Stimulated activated CD4-positive, alpha-beta T cell treated with anti-CD3 and anti-CD28 coated beads, Interleukin-1b, Interleukin-23, amount 100 ng/mL, for 1 hour (primary cell): ENCODE results near the gene SORBS2.

Experiments
- DNase-seq, 2 donors: peaks; one replicate each; pipeline ENCODE4 v3.0.0-alpha.2; 2020; ENCODE audit warnings: low read depth in 2 of 2

SORBS2 gene

GRCh38 chr4:185805262-185805802, 6.7 kb downstream of the SORBS2 start:
- DNase-seq = no peak

- DNase-seq = no peak
Measured at GRCh38 chr4:185803022-185803421, 9.0 kb downstream of the SORBS2 start.

DNA sequence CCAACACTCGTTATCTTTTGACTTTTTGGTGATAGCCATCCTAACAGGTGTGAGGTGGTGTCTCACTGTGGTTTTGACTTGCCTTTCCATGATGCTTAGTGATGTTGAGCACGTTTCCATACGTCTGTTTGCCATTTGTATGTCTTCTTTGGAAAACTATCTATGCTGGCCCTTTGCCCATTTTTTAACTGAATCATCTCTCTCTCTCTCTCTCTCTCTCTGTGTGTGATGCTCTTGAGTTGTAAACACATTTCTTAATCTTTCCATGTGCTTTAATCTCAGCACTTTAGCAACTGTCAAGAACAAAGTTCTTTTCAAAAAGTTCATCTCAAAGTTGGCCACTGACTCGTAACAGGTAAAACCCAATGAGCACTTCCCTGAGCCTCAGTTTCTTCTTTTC, 10.5 kb downstream of the SORBS2 start:
- DNase-seq = no peak

DNA sequence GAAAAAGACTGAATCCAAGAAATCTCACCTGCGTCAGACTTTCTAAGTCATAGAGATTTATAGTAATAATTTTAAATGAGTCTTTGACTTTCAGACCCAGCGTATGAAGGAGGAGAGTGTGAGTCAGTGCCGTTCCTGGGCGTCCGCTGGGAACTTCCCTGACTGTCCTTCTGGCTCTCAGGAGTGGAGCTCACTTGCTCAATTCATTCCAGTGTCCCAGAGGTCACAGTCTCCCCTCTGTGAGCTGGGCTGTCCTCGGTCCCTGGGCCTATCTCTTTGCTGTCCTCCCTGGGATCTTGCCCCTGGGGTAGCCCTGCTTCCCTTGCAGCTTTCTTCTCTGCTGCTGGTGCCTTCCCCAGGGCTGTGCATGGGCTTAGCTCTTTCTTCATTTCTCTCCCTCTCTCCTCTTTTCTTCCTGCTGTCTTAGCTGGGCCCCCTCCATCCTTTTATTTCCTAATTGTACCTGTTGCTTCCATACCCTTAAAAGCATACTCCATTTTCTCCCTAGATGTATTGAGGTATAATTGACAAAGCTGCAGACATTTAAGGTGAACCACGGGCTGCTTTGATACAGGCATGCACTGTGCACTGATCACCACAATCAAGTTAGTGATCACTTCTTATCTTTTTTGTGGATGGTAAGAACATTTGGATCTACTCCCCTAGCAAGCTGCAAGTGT, 11.6 kb downstream of the SORBS2 start:
- DNase-seq = no peak

- DNase-seq = no peak
Measured at GRCh38 chr4:185799442-185799841, 12.6 kb downstream of the SORBS2 start.

- no peak for DNase-seq
Measured at GRCh38 chr4:185797596-185798338, 14.2 kb downstream of the SORBS2 start.

DNA sequence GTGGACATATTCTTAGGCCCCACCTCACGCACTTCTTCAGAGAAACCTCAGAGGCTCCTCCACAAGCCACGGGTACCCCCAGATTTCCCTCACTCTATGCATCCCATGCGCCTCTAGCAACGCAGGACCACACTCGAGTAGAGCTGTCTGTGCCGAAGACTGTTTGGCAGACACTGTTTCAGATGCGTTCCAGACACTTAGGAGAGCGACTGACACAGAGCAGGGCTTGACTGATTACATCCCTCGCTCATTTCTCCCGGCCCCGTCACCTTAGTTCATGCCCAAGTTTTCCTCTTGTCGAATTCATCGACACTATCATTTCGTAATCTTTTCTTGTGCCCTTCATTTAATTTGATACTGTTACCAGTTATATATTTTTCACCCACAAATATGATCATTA, 15.0 kb downstream of the SORBS2 start:
- no peak for DNase-seq

DNA sequence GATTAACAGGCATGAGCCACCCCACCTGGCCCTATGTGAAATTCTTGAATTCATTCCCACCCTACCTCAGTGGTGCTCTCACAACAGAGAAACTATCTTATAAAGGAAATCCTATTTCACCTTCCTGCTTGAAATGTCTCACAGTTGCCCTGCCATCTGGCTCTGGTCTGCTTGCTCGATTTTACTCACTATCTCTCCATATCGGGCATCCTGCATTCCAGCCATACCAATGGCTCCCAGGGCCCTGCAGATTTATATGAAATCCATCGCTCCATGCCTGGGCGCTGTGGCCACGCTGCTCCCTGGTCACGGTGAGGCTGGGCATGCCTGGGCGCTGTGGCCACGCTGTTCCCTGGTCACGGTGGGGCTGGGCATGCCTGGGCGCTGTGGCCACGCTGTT, 15.8 kb downstream of the SORBS2 start:
- DNase-seq = no peak

DNA sequence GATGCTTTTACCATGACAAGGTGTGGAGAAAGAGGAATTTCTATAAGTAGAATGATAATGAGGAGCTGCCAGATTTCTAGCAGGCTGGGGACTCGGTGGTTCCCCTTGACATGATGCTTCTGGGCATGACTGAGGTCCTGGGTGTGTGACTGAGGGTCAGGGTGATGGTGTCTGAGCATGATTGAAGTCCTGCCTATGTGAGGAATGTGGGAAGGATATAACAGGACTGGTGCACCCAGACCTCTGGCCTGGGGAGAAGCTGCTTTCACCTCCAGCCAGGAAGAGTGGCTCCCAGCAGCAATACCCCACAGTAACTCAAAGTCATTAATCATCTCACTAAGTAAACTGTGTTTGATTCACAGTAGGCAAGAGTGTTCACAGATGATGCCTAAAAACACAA, 17.4 kb downstream of the SORBS2 start:
- DNase-seq = no peak

- DNase-seq = no peak
Measured at GRCh38 chr4:185793716-185794115, 18.3 kb downstream of the SORBS2 start.

DNA sequence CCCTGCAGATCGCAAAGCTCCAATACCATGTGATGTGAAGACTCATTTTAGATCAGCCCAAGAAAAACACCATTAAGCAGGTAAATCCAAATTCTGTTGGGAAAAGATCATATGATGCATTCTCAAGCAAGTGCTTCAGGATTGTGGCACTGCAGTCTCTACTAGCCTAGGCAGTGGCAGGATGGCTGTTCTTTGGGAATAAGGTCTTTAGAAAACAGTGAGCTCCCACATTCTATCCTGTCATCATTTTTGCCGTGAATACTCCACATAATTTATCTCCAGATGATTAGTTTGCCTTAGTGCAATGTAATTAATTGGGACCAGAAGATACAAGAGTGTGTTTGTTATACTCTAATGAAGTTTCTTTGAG, 18.9 kb downstream of the SORBS2 start:
- DNase-seq = no peak

DNA sequence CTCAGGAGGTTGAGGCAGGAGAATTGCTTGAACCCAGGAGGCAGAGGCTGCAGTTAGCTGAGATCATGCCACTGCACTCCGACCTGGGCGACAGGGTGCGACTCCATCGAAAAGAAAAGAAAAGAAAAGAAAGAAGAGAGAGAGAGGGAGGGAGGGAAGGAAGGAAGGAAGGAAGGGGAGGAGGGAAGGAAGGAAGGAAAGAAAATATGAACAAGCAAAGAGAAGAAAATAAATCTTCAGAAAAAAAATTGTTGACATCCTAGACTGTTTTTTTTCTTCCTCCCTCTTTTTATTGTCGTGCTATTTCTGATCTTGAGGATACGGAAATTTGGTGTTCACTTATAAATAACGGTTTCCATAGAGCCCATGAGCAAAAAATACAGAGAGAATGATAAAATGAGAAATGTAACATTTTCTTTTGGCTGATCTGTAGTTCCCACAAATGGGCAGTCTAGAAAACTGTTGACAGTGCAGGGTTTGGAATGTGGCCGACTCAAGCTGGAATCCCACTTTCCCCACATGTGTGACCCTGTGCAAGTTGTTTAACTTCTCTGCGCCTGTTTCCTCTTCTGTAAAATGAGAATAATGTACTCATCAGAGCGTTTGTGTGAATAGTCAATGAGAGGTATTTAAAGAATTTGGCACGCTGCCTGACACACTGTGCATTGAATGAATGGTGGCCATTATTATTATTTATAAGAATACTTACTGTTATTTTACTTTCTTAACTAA, 19.4 kb downstream of the SORBS2 start:
- no peak for DNase-seq

GRCh38 chr4:185787926-185788679, 23.9 kb downstream of the SORBS2 start:
- DNase-seq = no peak

GRCh38 chr4:185786422-185786821, 25.6 kb downstream of the SORBS2 start:
- DNase-seq = no peak

GRCh38 chr4:185783574-185783973, 28.4 kb downstream of the SORBS2 start:
- no peak for DNase-seq

DNA sequence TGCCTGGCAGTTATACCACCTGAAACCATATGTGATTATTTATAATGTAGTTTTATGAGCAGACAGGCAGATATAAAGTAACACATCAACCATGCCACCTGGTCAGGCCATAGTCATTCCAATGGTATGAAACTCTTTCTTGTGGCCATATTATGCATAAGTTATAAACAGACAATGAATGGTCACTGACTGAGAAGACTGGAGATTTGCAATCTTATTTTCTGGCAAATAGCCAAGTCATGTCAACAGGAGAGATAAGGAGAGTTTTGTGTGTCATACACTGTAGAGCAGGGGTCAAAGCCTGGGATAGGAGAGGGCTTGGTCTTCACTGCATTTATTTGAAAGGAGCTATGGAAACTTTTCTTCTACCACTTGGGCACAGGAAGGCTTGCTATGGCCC, 29.5 kb downstream of the SORBS2 start:
- DNase-seq = no peak

GRCh38 chr4:185781555-185782215, 30.3 kb downstream of the SORBS2 start:
- DNase-seq = no peak

DNA sequence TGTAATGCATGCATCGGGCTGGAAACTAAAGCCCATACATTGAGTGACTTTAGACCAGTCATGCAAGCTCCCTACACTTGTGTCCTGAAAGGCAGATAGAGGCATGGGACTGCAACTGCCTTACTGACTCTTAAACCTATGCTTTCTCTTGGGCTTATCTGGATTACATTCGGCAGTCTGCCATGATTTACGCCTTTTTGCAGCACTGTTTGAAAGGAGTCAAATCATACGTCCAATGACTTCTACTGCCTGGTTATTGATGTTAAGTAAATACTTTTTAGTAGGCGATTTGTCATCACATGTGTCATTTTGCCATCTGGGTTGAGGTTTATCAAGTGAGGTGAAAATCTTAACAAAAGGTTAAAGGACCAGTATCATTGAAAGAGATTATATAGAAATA, 31.5 kb downstream of the SORBS2 start:
- DNase-seq = no peak

DNA sequence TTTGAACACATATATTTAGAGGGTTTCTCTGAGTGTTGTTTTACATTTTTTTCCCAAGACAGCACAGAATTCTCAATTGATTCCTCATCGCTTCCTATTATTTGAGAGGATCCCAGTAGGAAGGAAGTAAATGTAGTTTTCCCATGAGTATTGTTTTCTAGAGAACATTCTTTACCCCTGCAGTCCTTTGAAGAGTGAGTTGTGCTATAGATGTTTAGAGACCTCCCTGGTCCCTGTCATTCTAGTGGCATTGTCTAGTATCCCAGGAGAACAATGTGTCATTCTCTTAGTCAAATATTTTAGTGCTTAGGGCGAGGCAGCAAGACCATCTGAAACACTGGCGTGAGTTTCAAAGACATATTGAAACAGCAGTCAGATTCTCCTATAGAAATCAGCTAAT, 32.5 kb downstream of the SORBS2 start:
- no peak for DNase-seq

- DNase-seq = no peak
Measured at GRCh38 chr4:185778307-185778706, 33.7 kb downstream of the SORBS2 start.

DNA sequence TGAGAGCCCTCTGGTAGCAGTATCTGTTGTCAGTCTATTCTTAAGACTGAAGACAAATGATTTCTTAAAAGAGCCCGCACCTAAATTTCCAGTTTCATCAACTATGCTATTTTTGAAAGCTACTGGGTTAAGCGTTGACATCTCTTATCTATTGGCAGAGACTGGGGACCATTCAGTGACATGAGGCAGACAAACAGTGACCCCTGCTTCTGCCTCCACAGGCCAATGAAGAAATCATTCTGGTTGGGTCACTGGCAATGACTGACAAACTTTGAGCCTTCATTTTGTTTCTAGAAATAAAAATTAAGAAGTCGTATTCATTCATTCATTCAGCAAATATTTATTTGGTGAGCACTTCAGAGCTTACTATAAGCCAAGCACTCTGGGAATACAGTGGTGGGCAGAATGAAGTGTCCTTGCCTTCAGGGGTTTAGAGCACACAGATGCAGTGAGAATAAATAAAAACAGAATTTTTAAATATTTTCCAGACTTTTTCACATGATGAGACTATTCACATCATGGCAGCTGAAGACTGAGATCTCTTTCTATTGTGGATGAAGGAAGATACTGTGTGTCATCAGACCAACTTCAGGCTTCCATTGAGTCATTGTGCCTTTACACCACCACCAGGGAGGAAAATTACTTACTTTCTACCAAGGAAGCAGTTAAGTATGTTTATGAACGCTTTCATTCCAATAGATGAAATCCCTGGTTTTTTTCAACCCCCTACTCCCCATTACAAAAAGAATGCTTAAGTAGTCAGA, 36.0 kb downstream of the SORBS2 start:
- no peak for DNase-seq
